ENCODE results near the gene CRTC1.

DNA sequence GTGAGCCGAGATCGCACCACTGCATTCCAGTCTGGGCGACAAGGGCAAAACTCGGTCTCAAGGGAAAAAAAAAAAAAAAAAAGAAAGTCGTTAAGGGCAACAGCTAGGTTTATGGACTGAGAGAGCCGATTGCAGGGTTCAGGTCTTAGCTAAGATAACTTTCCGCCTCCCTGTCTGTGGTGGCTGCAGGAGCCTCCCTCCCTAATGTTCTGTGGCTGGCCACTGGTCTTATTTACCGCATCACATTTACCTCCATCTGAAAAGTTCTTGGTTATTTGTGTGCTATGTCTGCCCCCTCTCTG lies 722 bp upstream of the CRTC1 start:
- TF ChIP-seq ZNF565 (CRISPR knock-in tag; conservative IDR thresholded peaks at IDR 0.05; ENCODE audit: low read depth), result no peak
- TF ChIP-seq CSDC2 (CRISPR knock-in tag; IDR thresholded peaks at IDR 0.05), result no peak
- TF ChIP-seq, protein P1, sequence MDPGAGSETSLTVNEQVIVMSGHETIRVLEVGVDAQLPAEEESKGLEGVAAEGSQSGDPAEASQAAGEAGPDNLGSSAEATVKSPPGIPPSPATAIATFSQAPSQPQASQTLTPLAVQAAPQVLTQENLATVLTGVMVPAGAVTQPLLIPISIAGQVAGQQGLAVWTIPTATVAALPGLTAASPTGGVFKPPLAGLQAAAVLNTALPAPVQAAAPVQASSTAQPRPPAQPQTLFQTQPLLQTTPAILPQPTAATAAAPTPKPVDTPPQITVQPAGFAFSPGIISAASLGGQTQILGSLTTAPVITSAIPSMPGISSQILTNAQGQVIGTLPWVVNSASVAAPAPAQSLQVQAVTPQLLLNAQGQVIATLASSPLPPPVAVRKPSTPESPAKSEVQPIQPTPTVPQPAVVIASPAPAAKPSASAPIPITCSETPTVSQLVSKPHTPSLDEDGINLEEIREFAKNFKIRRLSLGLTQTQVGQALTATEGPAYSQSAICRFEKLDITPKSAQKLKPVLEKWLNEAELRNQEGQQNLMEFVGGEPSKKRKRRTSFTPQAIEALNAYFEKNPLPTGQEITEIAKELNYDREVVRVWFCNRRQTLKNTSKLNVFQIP (CRISPR knock-in tag; IDR thresholded peaks at IDR 0.05; ENCODE audit: borderline replicate concordance, low read depth), result no peak
- TF ChIP-seq, protein P2, sequence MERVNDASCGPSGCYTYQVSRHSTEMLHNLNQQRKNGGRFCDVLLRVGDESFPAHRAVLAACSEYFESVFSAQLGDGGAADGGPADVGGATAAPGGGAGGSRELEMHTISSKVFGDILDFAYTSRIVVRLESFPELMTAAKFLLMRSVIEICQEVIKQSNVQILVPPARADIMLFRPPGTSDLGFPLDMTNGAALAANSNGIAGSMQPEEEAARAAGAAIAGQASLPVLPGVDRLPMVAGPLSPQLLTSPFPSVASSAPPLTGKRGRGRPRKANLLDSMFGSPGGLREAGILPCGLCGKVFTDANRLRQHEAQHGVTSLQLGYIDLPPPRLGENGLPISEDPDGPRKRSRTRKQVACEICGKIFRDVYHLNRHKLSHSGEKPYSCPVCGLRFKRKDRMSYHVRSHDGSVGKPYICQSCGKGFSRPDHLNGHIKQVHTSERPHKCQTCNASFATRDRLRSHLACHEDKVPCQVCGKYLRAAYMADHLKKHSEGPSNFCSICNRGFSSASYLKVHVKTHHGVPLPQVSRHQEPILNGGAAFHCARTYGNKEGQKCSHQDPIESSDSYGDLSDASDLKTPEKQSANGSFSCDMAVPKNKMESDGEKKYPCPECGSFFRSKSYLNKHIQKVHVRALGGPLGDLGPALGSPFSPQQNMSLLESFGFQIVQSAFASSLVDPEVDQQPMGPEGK (CRISPR knock-in tag; IDR thresholded peaks at IDR 0.05; ENCODE audit: borderline replicate concordance), result no peak
- TF ChIP-seq ESRRG (CRISPR knock-in tag; IDR thresholded peaks at IDR 0.05), result no peak

All from SK-N-SH treated with all-trans-retinoic acid at 6 μM for 48 hours (cell line).